Trophoblast cell (in vitro differentiated cells and primary cell): Measurements from ENCODE around the gene NOCT.
"Not testable (repeated sequence)": the region's sequence is repeated elsewhere in the genome, so short reads cannot be mapped to it uniquely, and the experiment has no call there.

Source experiments
- DNase-seq, 2 donors: peaks; one replicate each; pipeline ENCODE4 v3.0.0-alpha.2; 2016
- H2AFZ ChIP-seq: 2 replicates; pipeline ENCODE4 v1.6.1; 2013; ENCODE audit warnings: low read length, moderate library complexity, mild to moderate bottlenecking; ENCODE audit not compliant: insufficient read depth, poor library complexity
- H2AK5ac ChIP-seq: 2 replicates; pipeline ENCODE4 v1.6.1; 2013; ENCODE audit warnings: mild to moderate bottlenecking, low read length
- H2BK120ac ChIP-seq: 2 replicates; pipeline ENCODE4 v1.6.1; 2013; ENCODE audit warnings: low read length, mild to moderate bottlenecking, moderate library complexity; ENCODE audit not compliant: insufficient read depth, poor library complexity
- H2BK12ac ChIP-seq: 2 replicates; pipeline ENCODE4 v1.6.1; 2013; ENCODE audit warnings: mild to moderate bottlenecking, low read length, moderate library complexity
- H2BK5ac ChIP-seq: 2 replicates; pipeline ENCODE4 v1.6.1; 2013; ENCODE audit warnings: low read length, low read depth, moderate library complexity, mild to moderate bottlenecking; ENCODE audit not compliant: poor library complexity
- H3K14ac ChIP-seq: 2 replicates; pipeline ENCODE4 v1.6.1; 2013; ENCODE audit warnings: mild to moderate bottlenecking, low read length
- H3K18ac ChIP-seq: 2 replicates; pipeline ENCODE4 v1.6.1; 2013; ENCODE audit warnings: mild to moderate bottlenecking, low read length
- H3K23ac ChIP-seq: 2 replicates; pipeline ENCODE4 v1.6.1; 2013; ENCODE audit warnings: low read length
- H3K27ac ChIP-seq: 2 replicates; pipeline ENCODE4 v1.5.1; 2013; ENCODE audit warnings: low read depth, mild to moderate bottlenecking, inconsistent platforms, low read length, moderate library complexity
- H3K27me3 ChIP-seq: 2 replicates; pipeline ENCODE4 v1.6.1; 2013; ENCODE audit warnings: inconsistent platforms, mild to moderate bottlenecking, low read length, moderate library complexity; ENCODE audit not compliant: insufficient read depth
- H3K36me3 ChIP-seq, 2 experiments: 1 replicate in 1 of 2; 2 replicates in 1 of 2; pipeline ENCODE4 v1.6.1; 2013; ENCODE audit warnings: low read length in 2 of 2, mild to moderate bottlenecking in 2 of 2, moderate library complexity in 1 of 2; ENCODE audit not compliant: insufficient read depth in 2 of 2, control insufficient read depth in 1 of 2
- H3K4ac ChIP-seq: 2 replicates; pipeline ENCODE4 v1.6.1; 2013; ENCODE audit warnings: low read depth, mild to moderate bottlenecking, low read length, moderate library complexity
- H3K4me1 ChIP-seq, 2 experiments: 1 replicate in 1 of 2; 2 replicates in 1 of 2; pipeline ENCODE4 v1.6.1; 2013; ENCODE audit warnings: low read length in 2 of 2, mild to moderate bottlenecking in 2 of 2, moderate library complexity in 1 of 2; ENCODE audit not compliant: insufficient read depth in 2 of 2, control insufficient read depth in 1 of 2
- H3K4me2 ChIP-seq: 2 replicates; pipeline ENCODE4 v1.6.1; 2013; ENCODE audit warnings: inconsistent platforms, mild to moderate bottlenecking, low read length, moderate library complexity
- H3K4me3 ChIP-seq: 2 replicates; pipeline ENCODE4 v1.5.1; 2013; ENCODE audit warnings: mild to moderate bottlenecking, low read depth, low read length, inconsistent platforms
- H3K79me1 ChIP-seq: one replicate; pipeline ENCODE4 v1.6.1; 2013; ENCODE audit warnings: low read length
- H3K79me2 ChIP-seq: 2 replicates; pipeline ENCODE4 v1.6.1; 2013; ENCODE audit warnings: low read length, mild to moderate bottlenecking; ENCODE audit not compliant: control insufficient read depth, insufficient read depth, poor library complexity
- H3K9ac ChIP-seq: 2 replicates; pipeline ENCODE4 v1.6.1; 2013; ENCODE audit warnings: mild to moderate bottlenecking, low read length
- H3K9me3 ChIP-seq: 2 replicates; pipeline ENCODE4 v1.6.1; 2013; ENCODE audit warnings: low read depth, mild to moderate bottlenecking, control low read depth, inconsistent platforms, low read length; ENCODE audit not compliant: insufficient read depth
- H4K12ac ChIP-seq: 2 replicates; pipeline ENCODE4 v1.6.1; 2013; ENCODE audit warnings: low read depth, mild to moderate bottlenecking, low read length, moderate library complexity
- H4K8ac ChIP-seq: 2 replicates; pipeline ENCODE4 v1.6.1; 2013; ENCODE audit warnings: low read depth, mild to moderate bottlenecking, low read length, moderate library complexity
- H4K91ac ChIP-seq: one replicate; pipeline ENCODE4 v1.6.1; 2013; ENCODE audit warnings: low read depth, mild to moderate bottlenecking, low read length, moderate library complexity
- WGBS: extraction: QIAGEN DNeasy Blood & Tissue Kit; methylation state at CpG from one replicate; pipeline ENCODE4 v1.1.7; 2013; ENCODE audit warnings: missing lambda C conversion rate; ENCODE audit not compliant: insufficient read length, insufficient coverage; ENCODE audit errors: extremely low coverage; 5-methylcytosine and 5-hydroxymethylcytosine counted together

Gene NOCT

GRCh38 chr4:139007640-139008039 is 7.9 kb upstream of the NOCT start:
- Histone ChIP-seq H3K9ac (no peak overlapping the region), H2BK12ac (no peak overlapping the region), H4K12ac (no peak overlapping the region), H3K4me2 (no peak overlapping the region), H3K4me1 (no peaks in the 10 kb centered on the region), H3K23ac (no peak overlapping the region), H3K27ac (no peak overlapping the region), H3K4ac (no peak overlapping the region), H3K27me3 (no peaks in the 10 kb centered on the region), H3K79me2 (no peaks in the 10 kb centered on the region), H2BK5ac (no peak overlapping the region), H3K9me3 (peaks cover 3% of the 10 kb centered on the region), H3K4me3 (no peak overlapping the region), H3K79me1 (no peaks in the 10 kb centered on the region), H4K8ac (no peak overlapping the region), H2AK5ac (no peak overlapping the region), H3K36me3 (no peaks in the 10 kb centered on the region), H3K14ac (no peak overlapping the region), H2BK120ac (no peak overlapping the region), H3K18ac (no peak overlapping the region), H2AFZ (no peak overlapping the region), H4K91ac (no peak overlapping the region)
- no CpG with 5 or more reads among the region's 2 CpGs for WGBS
- DNase-seq, result peak; percentile 51 to 82

- H3K4me1 ChIP-seq, H4K91ac ChIP-seq: not testable (repeated sequence)
- WGBS, result no CpG with 5 or more reads among the region's 7 CpGs
Measured at GRCh38 chr4:139008278-139008677, 7.3 kb upstream of the NOCT start.

GRCh38 chr4:139009702-139010101 is 5.9 kb upstream of the NOCT start:
- Histone ChIP-seq H3K27me3 (no peaks in the 10 kb centered on the region), H2AK5ac (no peak overlapping the region), H3K79me2 (no peaks in the 10 kb centered on the region), H2BK120ac (no peak overlapping the region), H4K8ac (no peak overlapping the region), H2BK12ac (no peak overlapping the region), H4K12ac (no peak overlapping the region), H3K9ac (no peak overlapping the region), H3K4me1 (peaks cover 2 to 4% of the 10 kb centered on the region in 2 experiments), H4K91ac (no peak overlapping the region), H3K79me1 (peaks cover 7% of the 10 kb centered on the region), H3K4me2 (no peak overlapping the region), H3K14ac (no peak overlapping the region), H3K4me3 (no peak overlapping the region), H3K4ac (no peak overlapping the region), H3K36me3 (no peaks in the 10 kb centered on the region), H3K9me3 (peaks cover 3% of the 10 kb centered on the region), H2AFZ (no peak overlapping the region), H3K27ac (no peak overlapping the region), H3K23ac (no peak overlapping the region), H2BK5ac (no peak overlapping the region), H3K18ac (no peak overlapping the region)
- DNase-seq, result no peak
- WGBS, result no CpG with 5 or more reads among the region's 1 CpG

More at GRCh38 chr4:139008278-139008677, 7.3 kb upstream of the NOCT start:
- H2BK120ac ChIP-seq, H3K4ac ChIP-seq, H2BK5ac ChIP-seq, H3K79me2 ChIP-seq, H3K14ac ChIP-seq, H3K79me1 ChIP-seq, H3K4me3 ChIP-seq, H4K12ac ChIP-seq, H2AFZ ChIP-seq, H3K23ac ChIP-seq, H3K9ac ChIP-seq, H3K36me3 ChIP-seq, H3K27ac ChIP-seq, H3K9me3 ChIP-seq, H2AK5ac ChIP-seq, H3K18ac ChIP-seq, H4K8ac ChIP-seq, H2BK12ac ChIP-seq, H3K4me2 ChIP-seq, H3K27me3 ChIP-seq: not testable (repeated sequence)
- peak in 1 of 2 donors; percentile 32 for DNase-seq

GRCh38 chr4:139011225-139011950 is 4.2 kb upstream of the NOCT start:
- no peaks in the 10 kb centered on the region for H3K27me3 ChIP-seq
- H3K14ac ChIP-seq, result no peak overlapping the region
- WGBS, result no CpG with 5 or more reads among the region's 16 CpGs
- H3K4ac ChIP-seq, result no peak overlapping the region
- no peak overlapping the region for H4K91ac ChIP-seq
- H3K23ac ChIP-seq, result no peak overlapping the region
- no peak overlapping the region for H3K9ac ChIP-seq
- peak; percentile 54 to 74 for DNase-seq
- H4K12ac ChIP-seq, result no peak overlapping the region
- no peak overlapping the region for H2AK5ac ChIP-seq
- H2BK5ac ChIP-seq, result no peak overlapping the region
- no peak overlapping the region for H2BK120ac ChIP-seq
- H3K79me1 ChIP-seq, result peaks cover 22% of the 10 kb centered on the region
- peaks cover 3% of the 10 kb centered on the region for H3K9me3 ChIP-seq
- H3K4me2 ChIP-seq, result no peak overlapping the region
- H3K4me3 ChIP-seq, result no peak overlapping the region
- H3K27ac ChIP-seq, result no peak overlapping the region
- H3K36me3 ChIP-seq, result no peaks in the 10 kb centered on the region
- no peak overlapping the region for H3K18ac ChIP-seq
- H2BK12ac ChIP-seq, result no peak overlapping the region
- H3K4me1 ChIP-seq, result peaks cover 4 to 6% of the 10 kb centered on the region in 2 experiments
- H4K8ac ChIP-seq, result no peak overlapping the region
- peaks cover 6% of the 10 kb centered on the region for H3K79me2 ChIP-seq
- no peak overlapping the region for H2AFZ ChIP-seq
